Sigmoid colon (tissue), 4 donors: ENCODE measurements around the gene NRXN3.

Experiments used
- POLR2A ChIP-seq, 2 donors: fragments of 450-650 bp; IDR thresholded peaks; one replicate each; pipeline ENCODE4 v1.6.1; 2016; ENCODE audit warnings: antibody characterized with exemption in 2 of 2, mild to moderate bottlenecking in 2 of 2, moderate library complexity in 2 of 2
- POLR2AphosphoS5 ChIP-seq, 4 donors: sonication (generic); formaldehyde crosslinking; IDR thresholded peaks; one replicate each; pipeline ENCODE4 v1.6.1; 2017; ENCODE audit warnings: antibody characterized with exemption in 4 of 4
- TF ChIP-seq, protein P1 (sequence below), 4 experiments: fragments of 450-650 bp in 3 of 4; fragments of 200-600 bp in 1 of 4; IDR thresholded peaks; one replicate each; pipeline ENCODE4 v1.5.1; 2016 to 2019; ENCODE audit warnings: antibody characterized with exemption in 4 of 4, mild to moderate bottlenecking in 3 of 4, moderate library complexity in 2 of 4

DNA sequence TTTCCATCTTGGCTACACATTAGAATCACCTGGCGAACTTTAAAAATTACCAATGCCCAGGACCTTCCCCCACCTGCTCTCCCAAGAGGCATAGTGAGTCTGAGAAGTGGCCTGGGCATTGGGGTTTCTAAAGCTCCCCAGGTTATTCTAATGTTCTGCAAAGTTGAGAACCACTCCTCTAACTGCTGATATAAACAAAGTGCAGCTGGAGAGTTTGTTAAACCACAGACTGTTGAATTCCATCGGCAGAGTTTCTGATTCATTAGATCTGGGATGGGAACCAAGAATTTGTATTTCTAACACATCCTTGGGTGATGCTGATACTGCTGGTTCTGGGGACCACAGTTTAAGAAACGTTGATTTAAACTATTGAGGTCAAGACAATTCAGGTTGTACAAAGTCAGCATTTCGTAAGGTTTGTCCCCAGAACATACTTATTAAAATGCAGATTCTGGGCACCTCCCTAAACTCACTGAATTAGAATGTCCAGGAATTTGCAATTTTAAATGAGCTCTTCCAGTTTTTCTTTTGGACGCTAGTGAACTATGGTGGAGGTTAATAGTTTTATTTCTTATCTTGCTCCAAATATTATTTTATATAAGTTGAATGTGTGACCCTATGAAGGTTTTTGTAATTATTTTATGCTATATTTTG lies 309.1 kb downstream of the NRXN3 start:
- TF ChIP-seq, protein P1, sequence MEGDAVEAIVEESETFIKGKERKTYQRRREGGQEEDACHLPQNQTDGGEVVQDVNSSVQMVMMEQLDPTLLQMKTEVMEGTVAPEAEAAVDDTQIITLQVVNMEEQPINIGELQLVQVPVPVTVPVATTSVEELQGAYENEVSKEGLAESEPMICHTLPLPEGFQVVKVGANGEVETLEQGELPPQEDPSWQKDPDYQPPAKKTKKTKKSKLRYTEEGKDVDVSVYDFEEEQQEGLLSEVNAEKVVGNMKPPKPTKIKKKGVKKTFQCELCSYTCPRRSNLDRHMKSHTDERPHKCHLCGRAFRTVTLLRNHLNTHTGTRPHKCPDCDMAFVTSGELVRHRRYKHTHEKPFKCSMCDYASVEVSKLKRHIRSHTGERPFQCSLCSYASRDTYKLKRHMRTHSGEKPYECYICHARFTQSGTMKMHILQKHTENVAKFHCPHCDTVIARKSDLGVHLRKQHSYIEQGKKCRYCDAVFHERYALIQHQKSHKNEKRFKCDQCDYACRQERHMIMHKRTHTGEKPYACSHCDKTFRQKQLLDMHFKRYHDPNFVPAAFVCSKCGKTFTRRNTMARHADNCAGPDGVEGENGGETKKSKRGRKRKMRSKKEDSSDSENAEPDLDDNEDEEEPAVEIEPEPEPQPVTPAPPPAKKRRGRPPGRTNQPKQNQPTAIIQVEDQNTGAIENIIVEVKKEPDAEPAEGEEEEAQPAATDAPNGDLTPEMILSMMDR (IDR thresholded peaks at IDR 0.05), result no peak
- TF ChIP-seq POLR2A (IDR thresholded peaks at IDR 0.05), result no peak
- no peak for TF ChIP-seq POLR2AphosphoS5 (IDR thresholded peaks at IDR 0.05)
